ENCODE measurements around the gene CSTF2. TPM values are rescaled to one million over a fixed set of nuclear protein-coding genes. Genes with fewer than 3 reads are reported as not detected.

CSTF2 gene
- total RNA-seq, 6 experiments from 2014 or later, result 5.1 to 10.3 (median 5.5) TPM

DNA sequence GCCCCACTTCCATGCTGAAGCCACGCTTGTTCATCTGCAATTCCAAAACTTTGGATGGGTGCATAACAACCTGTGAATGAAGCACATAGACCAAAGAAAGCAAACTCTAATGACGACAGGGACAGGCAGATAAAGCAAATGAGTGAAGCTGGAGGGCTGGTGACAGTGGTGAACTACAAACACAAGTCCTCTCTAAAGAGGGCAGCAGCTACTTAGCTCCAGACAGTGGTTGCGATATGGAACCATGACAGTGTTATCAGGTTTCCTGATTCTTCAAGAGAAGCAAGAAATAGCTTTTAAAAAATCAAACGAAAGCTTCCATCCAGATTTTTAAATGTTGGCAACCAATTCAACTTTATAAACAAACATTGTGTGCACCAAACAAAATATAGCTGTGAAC, 30.1 kb downstream of the CSTF2 start:
- no peaks in the 10 kb centered on the region for H3K27me3 ChIP-seq
- TF ChIP-seq, protein P1, sequence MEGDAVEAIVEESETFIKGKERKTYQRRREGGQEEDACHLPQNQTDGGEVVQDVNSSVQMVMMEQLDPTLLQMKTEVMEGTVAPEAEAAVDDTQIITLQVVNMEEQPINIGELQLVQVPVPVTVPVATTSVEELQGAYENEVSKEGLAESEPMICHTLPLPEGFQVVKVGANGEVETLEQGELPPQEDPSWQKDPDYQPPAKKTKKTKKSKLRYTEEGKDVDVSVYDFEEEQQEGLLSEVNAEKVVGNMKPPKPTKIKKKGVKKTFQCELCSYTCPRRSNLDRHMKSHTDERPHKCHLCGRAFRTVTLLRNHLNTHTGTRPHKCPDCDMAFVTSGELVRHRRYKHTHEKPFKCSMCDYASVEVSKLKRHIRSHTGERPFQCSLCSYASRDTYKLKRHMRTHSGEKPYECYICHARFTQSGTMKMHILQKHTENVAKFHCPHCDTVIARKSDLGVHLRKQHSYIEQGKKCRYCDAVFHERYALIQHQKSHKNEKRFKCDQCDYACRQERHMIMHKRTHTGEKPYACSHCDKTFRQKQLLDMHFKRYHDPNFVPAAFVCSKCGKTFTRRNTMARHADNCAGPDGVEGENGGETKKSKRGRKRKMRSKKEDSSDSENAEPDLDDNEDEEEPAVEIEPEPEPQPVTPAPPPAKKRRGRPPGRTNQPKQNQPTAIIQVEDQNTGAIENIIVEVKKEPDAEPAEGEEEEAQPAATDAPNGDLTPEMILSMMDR (IDR thresholded peaks at IDR 0.05), result no peak
- DNase-seq (no peak), ATAC-seq (no peak)
- intact Hi-C loops (cut with DNase I), result no loop called here
- H3K4me1 ChIP-seq, result no peaks in the 10 kb centered on the region
- H3K36me3 ChIP-seq, result no peaks in the 10 kb centered on the region
- no peak overlapping the region for H3K27ac ChIP-seq
- H3K9me3 ChIP-seq, result no peaks in the 10 kb centered on the region
- WGBS (ENCODE audit: insufficient coverage, low coverage, low lambda C conversion rate, missing lambda C conversion rate), result 49% methylated on average over 4 of the region's 4 CpGs
- no peak overlapping the region for H3K4me3 ChIP-seq

DNA sequence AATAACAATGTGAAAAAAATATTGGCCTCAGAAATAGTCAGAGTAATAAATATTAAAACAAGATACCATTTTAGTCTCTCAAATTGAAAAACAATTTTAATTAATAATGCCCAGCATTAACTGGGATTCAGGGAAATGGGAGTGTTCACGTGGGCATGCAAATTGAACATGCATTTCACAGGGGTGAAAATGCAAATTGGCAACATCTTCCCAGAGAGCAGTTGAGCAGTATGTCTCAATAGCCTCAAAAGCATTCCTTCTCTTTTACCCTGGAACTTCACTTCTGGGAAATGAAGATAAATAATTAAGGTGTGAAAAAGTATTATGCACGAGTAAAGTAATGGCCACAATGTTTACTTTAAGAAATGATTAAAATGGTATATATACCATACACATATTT, 32.6 kb downstream of the CSTF2 start:
- no peak for TF ChIP-seq POLR2A (IDR thresholded peaks at IDR 0.05)
- Histone ChIP-seq H3K9me3 (no peaks in the 10 kb centered on the region), H3K27ac (no peak overlapping the region), H3K36me3 (no peaks in the 10 kb centered on the region), H3K27me3 (no peaks in the 10 kb centered on the region), H3K4me1 (no peaks in the 10 kb centered on the region), H3K4me3 (no peak overlapping the region)
- ATAC-seq (no peak), DNase-seq (no peak)
- intact Hi-C loops (cut with DNase I), result no loop called here
- 50% methylated on average over 2 of the region's 2 CpGs for WGBS (ENCODE audit: insufficient coverage, low coverage, low lambda C conversion rate, missing lambda C conversion rate)

DNA sequence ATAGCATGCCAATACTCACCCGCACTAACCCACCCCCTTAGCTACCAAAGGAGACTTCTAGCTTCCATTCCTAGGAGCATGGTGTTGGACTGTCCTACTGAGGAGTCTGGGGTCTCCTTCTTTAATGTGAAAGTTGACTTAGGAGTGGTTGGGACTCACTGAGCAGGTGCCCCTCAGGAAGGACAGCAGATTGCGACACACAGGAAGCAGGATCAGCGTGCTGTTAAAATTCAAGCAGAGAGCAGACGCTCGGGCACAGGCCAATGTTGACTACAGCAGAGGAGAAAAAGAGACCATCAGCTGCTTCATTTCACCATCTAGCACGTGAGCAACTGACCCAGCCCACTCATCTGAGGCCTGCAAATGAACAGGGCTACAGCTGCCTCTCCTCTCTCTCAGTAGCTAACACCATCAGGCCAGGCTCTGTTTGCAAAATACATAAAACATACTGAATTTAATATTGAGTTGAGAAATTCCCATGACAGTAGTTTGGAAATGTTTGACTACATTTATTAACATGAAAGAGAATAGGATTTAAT, 43.2 kb downstream of the CSTF2 start:
- WGBS (ENCODE audit: insufficient coverage, low coverage, low lambda C conversion rate, missing lambda C conversion rate), result 34% methylated on average over 5 of the region's 6 CpGs
- ATAC-seq, result no peak

DNA sequence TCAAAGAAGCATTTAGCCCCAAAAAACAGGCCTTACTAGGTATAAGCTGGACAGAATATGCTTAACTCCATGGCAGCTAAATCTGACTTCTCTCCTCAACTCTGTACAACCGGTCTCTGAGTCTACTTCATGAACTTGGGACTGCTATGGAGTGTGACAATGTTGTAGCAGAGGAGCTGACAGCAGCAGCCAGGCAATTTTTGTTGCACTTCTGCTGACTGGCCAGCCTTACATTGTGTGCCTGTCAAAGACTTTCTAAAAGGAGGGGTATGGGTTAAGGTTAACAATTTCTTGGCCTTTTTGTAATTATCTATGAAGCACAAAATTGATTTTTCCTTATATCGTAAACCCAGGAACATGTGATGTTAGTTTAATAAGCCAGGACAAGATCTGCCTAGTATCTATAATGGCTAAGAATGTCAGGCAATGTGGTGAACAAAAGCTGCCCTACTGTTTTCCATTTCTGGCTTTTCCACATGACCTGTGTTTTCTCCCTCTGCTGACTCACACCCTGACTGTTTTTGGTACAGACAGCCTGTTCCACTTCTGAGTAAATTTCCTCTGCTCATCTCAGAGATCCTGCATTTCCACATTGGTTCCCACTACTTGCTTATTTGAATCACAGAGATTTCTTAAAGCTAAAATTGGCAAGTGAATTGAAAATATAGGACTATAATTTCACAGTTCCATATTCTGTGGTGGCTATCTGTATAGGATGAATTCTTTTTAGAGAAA, 44.6 kb downstream of the CSTF2 start:
- Histone ChIP-seq H3K27me3 (no peaks in the 10 kb centered on the region), H3K9me3 (no peaks in the 10 kb centered on the region), H3K27ac (no peak overlapping the region), H3K36me3 (no peaks in the 10 kb centered on the region), H3K4me1 (no peaks in the 10 kb centered on the region), H3K4me3 (no peak overlapping the region)
- no peak for DNase-seq
- no peak for ATAC-seq
- 65% methylated on average over 2 of the region's 2 CpGs for WGBS (ENCODE audit: insufficient coverage, low coverage, low lambda C conversion rate, missing lambda C conversion rate)
- intact Hi-C loops (cut with DNase I), result no loop called here
- TF ChIP-seq, protein P1 (IDR thresholded peaks at IDR 0.05), result no peak
- no peak for TF ChIP-seq POLR2A (IDR thresholded peaks at IDR 0.05)

More for the DNA sequence above, 43.2 kb downstream of the CSTF2 start:
- TF ChIP-seq, protein P1 (IDR thresholded peaks at IDR 0.05), result no peak
- no peak for TF ChIP-seq POLR2A (IDR thresholded peaks at IDR 0.05)
- H3K4me3 ChIP-seq, result no peak overlapping the region
- H3K9me3 ChIP-seq, result no peaks in the 10 kb centered on the region
- intact Hi-C loops (cut with DNase I), result no loop called here
- H3K27ac ChIP-seq, result no peak overlapping the region
- no peaks in the 10 kb centered on the region for H3K4me1 ChIP-seq
- DNase-seq, result no peak
- H3K27me3 ChIP-seq, result no peaks in the 10 kb centered on the region
- H3K36me3 ChIP-seq, result no peaks in the 10 kb centered on the region

DNA sequence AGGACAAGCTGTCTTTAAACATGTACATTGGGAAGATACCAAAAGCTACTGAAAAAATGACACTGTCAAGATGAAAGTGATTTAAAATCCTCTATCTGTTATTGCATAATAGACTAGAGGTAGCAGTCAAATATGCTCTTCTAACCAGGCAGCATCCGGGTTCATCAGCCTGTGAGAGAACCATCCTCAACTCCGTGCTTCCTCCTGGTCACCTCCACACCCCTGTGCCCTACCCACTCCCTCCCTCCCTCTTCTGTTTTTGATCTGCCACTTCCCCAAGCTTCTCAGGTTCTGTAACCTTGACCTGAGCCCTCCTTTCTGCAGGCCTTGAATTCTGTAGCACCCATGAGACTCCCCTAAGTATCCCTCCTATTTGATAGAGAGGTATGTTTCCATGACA, 48.1 kb downstream of the CSTF2 start:
- WGBS (ENCODE audit: insufficient coverage, low coverage, low lambda C conversion rate, missing lambda C conversion rate), result 68% methylated on average over 2 of the region's 2 CpGs
- no peak for TF ChIP-seq POLR2A (IDR thresholded peaks at IDR 0.05)
- TF ChIP-seq, protein P1 (IDR thresholded peaks at IDR 0.05), result no peak
- Histone ChIP-seq H3K4me1 (no peaks in the 10 kb centered on the region), H3K9me3 (no peaks in the 10 kb centered on the region), H3K27ac (no peak overlapping the region), H3K36me3 (no peaks in the 10 kb centered on the region), H3K4me3 (no peak overlapping the region), H3K27me3 (no peaks in the 10 kb centered on the region)
- no peak for ATAC-seq
- DNase-seq, result no peak
- intact Hi-C loops (cut with DNase I), result no loop called here

Measured in right lobe of liver (tissue), 6 donors.